Measurements from ENCODE around the gene WNT3. TPM values are rescaled to one million over a fixed set of nuclear protein-coding genes. Genes with fewer than 3 reads are reported as not detected.

WNT3 gene
- total and polyA plus RNA-seq, 2 experiments from 2014 or later = 2.1 to 3.0 TPM

GRCh38 chr17:46792071-46792470, 26.4 kb downstream of the WNT3 start:
- no peak for TF ChIP-seq EZH2 (IDR thresholded peaks at IDR 0.05; ENCODE audit: insufficient read depth, poor library complexity, severe bottlenecking)
- no peak for TF ChIP-seq EZH2phosphoT487 (IDR thresholded peaks at IDR 0.05; ENCODE audit: insufficient read depth, low read depth)
- in situ Hi-C loops (cut with MboI) = no loop called here
- no peak for DNase-seq
- WGBS, 2 experiments (ENCODE audit: low coverage in 1 of 2, low lambda C conversion rate in 2 of 2, missing lambda C conversion rate in 2 of 2) = 81% methylated on average over 4 of the region's 4 CpGs
- Histone ChIP-seq H3K79me2 (ENCODE audit: insufficient read depth) (no peaks in the 10 kb centered on the region), H3K4me3 (no peak overlapping the region), H4K20me1 (ENCODE audit: insufficient read depth) (no peaks in the 10 kb centered on the region), H3K36me3 (ENCODE audit: low read depth) (no peaks in the 10 kb centered on the region), H3K27ac (no peak overlapping the region), H3K9ac (no peak overlapping the region), H2AFZ (no peak overlapping the region), H3F3A (ENCODE audit: insufficient read depth) (no peaks in the 10 kb centered on the region), H3K4me2 (ENCODE audit: unreplicated experiment) (no peak overlapping the region), H3K4me1 (ENCODE audit: insufficient read depth) (no peaks in the 10 kb centered on the region), H3K9me2 (ENCODE audit: insufficient read depth) (no peaks in the 10 kb centered on the region), H3K27me3 (replicated peaks; ENCODE audit: insufficient read depth) (peaks cover 29% of the 10 kb centered on the region), H3K9me3 (ENCODE audit: low read depth) (no peaks in the 10 kb centered on the region)

- in situ Hi-C loops (cut with MboI) = no loop called here
- Histone ChIP-seq H2AFZ (no peak overlapping the region), H3K36me3 (ENCODE audit: low read depth) (no peaks in the 10 kb centered on the region), H4K20me1 (ENCODE audit: insufficient read depth) (no peaks in the 10 kb centered on the region), H3K4me3 (no peak overlapping the region), H3K9ac (no peak overlapping the region), H3K9me3 (ENCODE audit: low read depth) (no peaks in the 10 kb centered on the region), H3K4me2 (ENCODE audit: unreplicated experiment) (no peak overlapping the region), H3K4me1 (ENCODE audit: insufficient read depth) (no peaks in the 10 kb centered on the region), H3K27ac (no peak overlapping the region), H3F3A (ENCODE audit: insufficient read depth) (no peaks in the 10 kb centered on the region), H3K9me2 (ENCODE audit: insufficient read depth) (no peaks in the 10 kb centered on the region), H3K79me2 (ENCODE audit: insufficient read depth) (no peaks in the 10 kb centered on the region), H3K27me3 (replicated peaks; ENCODE audit: insufficient read depth) (peaks cover 28% of the 10 kb centered on the region)
- DNase-seq = no peak
- 62 to 67% methylated on average over 5 of the region's 5 CpGs for WGBS, 2 experiments (ENCODE audit: low coverage in 1 of 2, low lambda C conversion rate in 2 of 2, missing lambda C conversion rate in 2 of 2)
- no peak for TF ChIP-seq EZH2phosphoT487 (IDR thresholded peaks at IDR 0.05; ENCODE audit: insufficient read depth, low read depth)
- TF ChIP-seq EZH2 (IDR thresholded peaks at IDR 0.05; ENCODE audit: insufficient read depth, poor library complexity, severe bottlenecking) = no peak
Observed at GRCh38 chr17:46791531-46791930, 27.0 kb downstream of the WNT3 start.

GRCh38 chr17:46790216-46790615, 28.3 kb downstream of the WNT3 start:
- H3K4me3 ChIP-seq = no peak overlapping the region
- H3K27ac ChIP-seq = no peak overlapping the region
- DNase-seq = no peak
- H3K4me1 ChIP-seq (ENCODE audit: insufficient read depth) = no peaks in the 10 kb centered on the region
- TF ChIP-seq EZH2 (IDR thresholded peaks at IDR 0.05; ENCODE audit: insufficient read depth, poor library complexity, severe bottlenecking) (no peak), EZH2phosphoT487 (IDR thresholded peaks at IDR 0.05; ENCODE audit: insufficient read depth, low read depth) (no peak)
- peaks cover 16% of the 10 kb centered on the region for H3K27me3 ChIP-seq (replicated peaks; ENCODE audit: insufficient read depth)
- H3F3A ChIP-seq (ENCODE audit: insufficient read depth) = no peaks in the 10 kb centered on the region
- H3K9ac ChIP-seq = no peak overlapping the region
- H3K9me2 ChIP-seq (ENCODE audit: insufficient read depth) = no peaks in the 10 kb centered on the region
- H3K79me2 ChIP-seq (ENCODE audit: insufficient read depth) = no peaks in the 10 kb centered on the region
- no peaks in the 10 kb centered on the region for H3K9me3 ChIP-seq (ENCODE audit: low read depth)
- in situ Hi-C loops (cut with MboI) = no loop called here
- H4K20me1 ChIP-seq (ENCODE audit: insufficient read depth) = no peaks in the 10 kb centered on the region
- H2AFZ ChIP-seq = no peak overlapping the region
- no peak overlapping the region for H3K4me2 ChIP-seq (ENCODE audit: unreplicated experiment)
- H3K36me3 ChIP-seq (ENCODE audit: low read depth) = no peaks in the 10 kb centered on the region
- 61 to 66% methylated on average over 3 of the region's 3 CpGs for WGBS, 2 experiments (ENCODE audit: low coverage in 1 of 2, low lambda C conversion rate in 2 of 2, missing lambda C conversion rate in 2 of 2)

DNA sequence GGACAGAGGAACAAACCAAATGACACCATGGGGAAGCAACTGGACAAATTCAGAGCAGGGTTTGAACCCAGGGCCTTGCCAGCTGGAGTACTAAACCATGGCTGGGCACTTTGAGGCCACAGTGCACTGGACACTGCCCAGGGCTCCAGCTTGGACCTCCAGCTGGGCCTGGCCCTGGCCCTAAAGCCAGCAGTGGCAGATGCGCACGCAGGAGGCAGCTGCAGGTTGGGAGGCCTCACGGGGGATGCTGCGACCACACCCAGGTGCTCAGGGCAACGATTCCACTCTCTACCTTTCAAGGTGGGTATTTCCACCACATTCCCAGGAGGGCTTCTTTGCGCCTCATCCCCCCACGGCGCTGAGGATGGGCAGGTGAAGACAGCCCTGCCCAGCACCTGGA, 28.9 kb downstream of the WNT3 start:
- Histone ChIP-seq H3K9me2 (ENCODE audit: insufficient read depth) (no peaks in the 10 kb centered on the region), H2AFZ (no peak overlapping the region), H3K79me2 (ENCODE audit: insufficient read depth) (no peaks in the 10 kb centered on the region), H3K4me2 (ENCODE audit: unreplicated experiment) (no peak overlapping the region), H3K4me1 (ENCODE audit: insufficient read depth) (no peaks in the 10 kb centered on the region), H3K4me3 (no peak overlapping the region), H3K27ac (no peak overlapping the region), H4K20me1 (ENCODE audit: insufficient read depth) (no peaks in the 10 kb centered on the region), H3K9ac (no peak overlapping the region), H3K9me3 (ENCODE audit: low read depth) (no peaks in the 10 kb centered on the region), H3F3A (ENCODE audit: insufficient read depth) (no peaks in the 10 kb centered on the region), H3K36me3 (ENCODE audit: low read depth) (no peaks in the 10 kb centered on the region), H3K27me3 (replicated peaks; ENCODE audit: insufficient read depth) (peaks cover 16% of the 10 kb centered on the region)
- in situ Hi-C loops (cut with MboI) = no loop called here
- WGBS, 2 experiments (ENCODE audit: low coverage in 1 of 2, low lambda C conversion rate in 2 of 2, missing lambda C conversion rate in 2 of 2) = 91 to 98% methylated on average over 5 to 8 of the region's 8 CpGs
- DNase-seq = no peak
- TF ChIP-seq EZH2 (IDR thresholded peaks at IDR 0.05; ENCODE audit: insufficient read depth, poor library complexity, severe bottlenecking) (no peak), EZH2phosphoT487 (IDR thresholded peaks at IDR 0.05; ENCODE audit: insufficient read depth, low read depth) (no peak)

DNA sequence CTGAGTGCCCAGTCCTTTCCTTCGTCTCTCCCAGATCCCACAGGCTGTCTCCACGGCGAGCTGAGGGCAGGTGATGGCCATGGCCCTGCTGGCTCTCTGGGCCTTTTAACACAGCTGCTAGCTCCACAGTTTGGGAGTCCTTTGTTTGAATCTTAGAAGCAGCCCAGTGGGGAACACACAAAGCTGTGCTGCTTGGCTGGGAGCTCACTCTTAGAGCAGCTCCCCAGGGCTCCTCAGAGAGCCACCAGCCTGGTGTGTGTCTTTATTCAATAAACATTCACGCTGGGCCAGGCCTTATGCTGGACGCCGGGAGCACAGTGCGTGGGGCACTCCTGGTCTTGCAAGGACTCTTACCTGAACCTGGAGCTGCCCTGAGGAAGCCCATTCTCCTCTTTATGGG, 29.7 kb downstream of the WNT3 start:
- 85 to 92% methylated on average over 7 of the region's 7 CpGs for WGBS, 2 experiments (ENCODE audit: low coverage in 1 of 2, low lambda C conversion rate in 2 of 2, missing lambda C conversion rate in 2 of 2)
- Histone ChIP-seq H3K4me1 (ENCODE audit: insufficient read depth) (no peaks in the 10 kb centered on the region), H3K36me3 (ENCODE audit: low read depth) (no peaks in the 10 kb centered on the region), H3K27ac (no peak overlapping the region), H4K20me1 (ENCODE audit: insufficient read depth) (no peaks in the 10 kb centered on the region), H2AFZ (no peak overlapping the region), H3K4me2 (ENCODE audit: unreplicated experiment) (no peak overlapping the region), H3K9ac (no peak overlapping the region), H3K9me2 (ENCODE audit: insufficient read depth) (no peaks in the 10 kb centered on the region), H3F3A (ENCODE audit: insufficient read depth) (no peaks in the 10 kb centered on the region), H3K79me2 (ENCODE audit: insufficient read depth) (no peaks in the 10 kb centered on the region), H3K27me3 (replicated peaks; ENCODE audit: insufficient read depth) (peaks cover 14% of the 10 kb centered on the region), H3K4me3 (no peak overlapping the region), H3K9me3 (ENCODE audit: low read depth) (no peaks in the 10 kb centered on the region)
- in situ Hi-C loops (cut with MboI) = no loop called here
- no peak for TF ChIP-seq EZH2phosphoT487 (IDR thresholded peaks at IDR 0.05; ENCODE audit: insufficient read depth, low read depth)
- no peak for DNase-seq
